HepG2 (cell line): ENCODE measurements around the gene MB. TPM values are rescaled to one million over a fixed set of nuclear protein-coding genes. Genes with fewer than 3 reads are reported as not detected.

Source experiments
- ATF1 ChIP-seq: IDR thresholded peaks from 2 replicates; pipeline ENCODE4 v1.6.1; 2016; ENCODE audit warnings: mild to moderate bottlenecking, control low read depth
- ATF2 ChIP-seq: sonication (generic); formaldehyde crosslinking; IDR thresholded peaks from 2 replicates; pipeline ENCODE4 v1.4.0; 2020; ENCODE audit warnings: missing genetic modification reagents
- FOXK1 ChIP-seq: sonication (generic); formaldehyde crosslinking; IDR thresholded peaks from 2 replicates; pipeline ENCODE4 v1.4.0; 2020; ENCODE audit warnings: low read depth, missing genetic modification reagents, borderline replicate concordance
- HDAC6 ChIP-seq: fragments of 200-600 bp; sonication (generic); IDR thresholded peaks from 2 replicates; pipeline ENCODE4 v1.7.0; 2017; ENCODE audit warnings: mild to moderate bottlenecking, antibody characterized with exemption, low read length, low read depth
- HMGXB3 ChIP-seq: sonication (generic); formaldehyde crosslinking; IDR thresholded peaks from 2 replicates; pipeline ENCODE4 v1.4.0; 2020; ENCODE audit warnings: missing genetic modification reagents, borderline replicate concordance
- POGZ ChIP-seq: sonication (generic); formaldehyde crosslinking; IDR thresholded peaks from 2 replicates; pipeline ENCODE4 v1.4.0; 2020; ENCODE audit warnings: mild to moderate bottlenecking, missing genetic modification reagents
- PRDM4 ChIP-seq: sonication (generic); formaldehyde crosslinking; IDR thresholded peaks from 2 replicates; pipeline ENCODE4 v1.9.0; 2021; ENCODE audit warnings: missing genetic modification reagents, borderline replicate concordance
- SRSF4 ChIP-seq: fragments of 200-400 bp; formaldehyde crosslinking; IDR thresholded peaks from one replicate; pipeline ENCODE4 v1.6.1; 2018; ENCODE audit warnings: mild to moderate bottlenecking, low read depth, low read length, moderate library complexity; ENCODE audit not compliant: poor library complexity, severe bottlenecking
- TFDP2 ChIP-seq: sonication (generic); formaldehyde crosslinking; IDR thresholded peaks from 2 replicates; pipeline ENCODE4 v1.4.0; 2020; ENCODE audit warnings: missing genetic modification reagents
- ZNF317 ChIP-seq: sonication (generic); formaldehyde crosslinking; IDR thresholded peaks from 2 replicates; pipeline ENCODE4 v1.5.0; 2020; ENCODE audit warnings: mild to moderate bottlenecking, missing genetic modification reagents
- ZNF891 ChIP-seq: sonication (generic); formaldehyde crosslinking; IDR thresholded peaks from 2 replicates; pipeline ENCODE4 v1.5.0; 2020; ENCODE audit warnings: mild to moderate bottlenecking, missing genetic modification reagents
- polyA plus RNA-seq, 8 experiments: library from polyadenylated mRNA; depleted of rRNA in 3 of 8; stranded (reverse) in 7 of 8; unstranded in 1 of 8; fragments of >200 nt; fragmentation: Illumina TruSeq in 4 of 8; extraction: Trizol in 4 of 8; gene quantifications; 2 replicates each; pipeline versions ENCODE4 v1.2.1 to v1.2.3, GENCODE V29; 2011 to 2016; ENCODE audit warnings: low read depth in 4 of 8, missing spikeins in 1 of 8, mixed read lengths in 1 of 8; ENCODE audit not compliant: insufficient read depth in 1 of 8
- total RNA-seq, 5 experiments: library from RNA; depleted of rRNA; stranded (reverse); fragments of >200 nt; fragmentation: Illumina TruSeq; extraction: Trizol; gene quantifications; 2 replicates each; pipeline ENCODE4 v1.2.3, GENCODE V29; 2016; ENCODE audit warnings: low read depth in 1 of 5
- TF ChIP-seq, protein P1 (sequence below): sonication (generic); formaldehyde crosslinking; IDR thresholded peaks from 2 replicates; pipeline ENCODE4 v1.4.0; 2020; ENCODE audit warnings: mild to moderate bottlenecking, low read depth, missing genetic modification reagents
- TF ChIP-seq, protein P2 (sequence below): sonication (generic); formaldehyde crosslinking; IDR thresholded peaks from 2 replicates; pipeline ENCODE4 v1.8.1; 2023; ENCODE audit warnings: mild to moderate bottlenecking, inconsistent platforms, moderate library complexity, missing genetic modification reagents, borderline replicate concordance
- TF ChIP-seq, protein P3 (sequence below): sonication (generic); formaldehyde crosslinking; IDR thresholded peaks from 2 replicates; pipeline ENCODE4 v1.4.0; 2020; ENCODE audit warnings: missing genetic modification reagents
- TF ChIP-seq, protein P4 (sequence below): sonication (generic); formaldehyde crosslinking; IDR thresholded peaks from 2 replicates; pipeline ENCODE4 v1.4.0; 2020; ENCODE audit warnings: missing genetic modification reagents, borderline replicate concordance

The MB gene
- total and polyA plus RNA-seq, 2 of the 13 experiments (the other 11 are each of a cell fraction or from before 2014, with no cell fraction given), result 0.07 TPM; not detected in 1

GRCh38 chr22:35642305-35642741, 25.2 kb upstream of the MB start (continued):
- no peak for TF ChIP-seq ZNF891 (CRISPR knock-in tag)
- TF ChIP-seq, protein P1, sequence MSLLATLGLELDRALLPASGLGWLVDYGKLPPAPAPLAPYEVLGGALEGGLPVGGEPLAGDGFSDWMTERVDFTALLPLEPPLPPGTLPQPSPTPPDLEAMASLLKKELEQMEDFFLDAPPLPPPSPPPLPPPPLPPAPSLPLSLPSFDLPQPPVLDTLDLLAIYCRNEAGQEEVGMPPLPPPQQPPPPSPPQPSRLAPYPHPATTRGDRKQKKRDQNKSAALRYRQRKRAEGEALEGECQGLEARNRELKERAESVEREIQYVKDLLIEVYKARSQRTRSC (CRISPR knock-in tag), result no peak
- TF ChIP-seq ATF1 (CRISPR knock-in tag), result no peak
- 0 out of 2 replicates have a peak, but pooled peaks have one; percentile 63 for TF ChIP-seq HMGXB3 (CRISPR knock-in tag)
- TF ChIP-seq FOXK1 (CRISPR knock-in tag), result no peak
- no peak for TF ChIP-seq TFDP2
- TF ChIP-seq, protein P2, sequence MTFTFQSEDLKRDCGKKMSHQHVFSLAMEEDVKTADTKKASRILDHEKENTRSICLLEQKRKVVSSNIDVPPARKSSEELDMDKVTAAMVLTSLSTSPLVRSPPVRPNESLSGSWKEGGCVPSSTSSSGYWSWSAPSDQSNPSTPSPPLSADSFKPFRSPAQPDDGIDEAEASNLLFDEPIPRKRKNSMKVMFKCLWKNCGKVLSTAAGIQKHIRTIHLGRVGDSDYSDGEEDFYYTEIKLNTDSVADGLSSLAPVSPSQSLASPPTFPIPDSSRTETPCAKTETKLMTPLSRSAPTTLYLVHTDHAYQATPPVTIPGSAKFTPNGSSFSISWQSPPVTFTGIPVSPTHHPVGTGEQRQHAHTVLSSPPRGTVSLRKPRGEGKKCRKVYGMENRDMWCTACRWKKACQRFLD (CRISPR knock-in tag), result no peak
- TF ChIP-seq SRSF4, result no peak
- TF ChIP-seq, protein P3, sequence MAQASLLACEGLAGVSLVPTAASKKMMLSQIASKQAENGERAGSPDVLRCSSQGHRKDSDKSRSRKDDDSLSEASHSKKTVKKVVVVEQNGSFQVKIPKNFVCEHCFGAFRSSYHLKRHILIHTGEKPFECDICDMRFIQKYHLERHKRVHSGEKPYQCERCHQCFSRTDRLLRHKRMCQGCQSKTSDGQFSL (CRISPR knock-in tag), result no peak
- TF ChIP-seq ATF2 (CRISPR knock-in tag), result no peak
- TF ChIP-seq, protein P4, sequence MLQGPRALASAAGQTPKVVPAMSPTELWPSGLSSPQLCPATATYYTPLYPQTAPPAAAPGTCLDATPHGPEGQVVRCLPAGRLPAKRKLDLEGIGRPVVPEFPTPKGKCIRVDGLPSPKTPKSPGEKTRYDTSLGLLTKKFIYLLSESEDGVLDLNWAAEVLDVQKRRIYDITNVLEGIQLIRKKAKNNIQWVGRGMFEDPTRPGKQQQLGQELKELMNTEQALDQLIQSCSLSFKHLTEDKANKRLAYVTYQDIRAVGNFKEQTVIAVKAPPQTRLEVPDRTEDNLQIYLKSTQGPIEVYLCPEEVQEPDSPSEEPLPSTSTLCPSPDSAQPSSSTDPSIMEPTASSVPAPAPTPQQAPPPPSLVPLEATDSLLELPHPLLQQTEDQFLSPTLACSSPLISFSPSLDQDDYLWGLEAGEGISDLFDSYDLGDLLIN (CRISPR knock-in tag), result no peak
- TF ChIP-seq HDAC6, result no peak
- TF ChIP-seq POGZ (CRISPR knock-in tag), result peak; percentile 69
- TF ChIP-seq PRDM4 (CRISPR knock-in tag), result no peak
- peak; percentile 33; the same call in 1 of the 2 replicates for TF ChIP-seq ZNF317 (CRISPR knock-in tag)
